WTC11 (cell line): ENCODE results near the gene CLIC1.

Experiments used
- ARID4B ChIP-seq: sonication (generic); formaldehyde crosslinking; IDR thresholded peaks from 2 replicates; pipeline ENCODE4 v1.8.0; 2023; ENCODE audit warnings: missing genetic modification reagents, mild to moderate bottlenecking, borderline replicate concordance
- ATF1 ChIP-seq: sonication (generic); formaldehyde crosslinking; IDR thresholded peaks from 2 replicates; pipeline ENCODE4 v1.8.1; 2023; ENCODE audit warnings: mild to moderate bottlenecking, moderate library complexity, missing genetic modification reagents
- CREB1 ChIP-seq: sonication (generic); formaldehyde crosslinking; IDR thresholded peaks from 2 replicates; pipeline ENCODE4 v1.8.0; 2023; ENCODE audit warnings: mild to moderate bottlenecking, missing genetic modification reagents
- CTCF ChIP-seq: fragments of 200-600 bp; IDR thresholded peaks from 2 replicates; pipeline ENCODE4 v1.8.0; 2022; ENCODE audit warnings: antibody characterized with exemption
- ETV6 ChIP-seq: sonication (generic); formaldehyde crosslinking; IDR thresholded peaks from 2 replicates; pipeline ENCODE4 v1.8.1; 2022; ENCODE audit warnings: mild to moderate bottlenecking, missing genetic modification reagents
- HMGXB4 ChIP-seq: sonication (generic); formaldehyde crosslinking; IDR thresholded peaks from 2 replicates; pipeline ENCODE4 v1.8.1; 2023; ENCODE audit warnings: mild to moderate bottlenecking, moderate library complexity, missing genetic modification reagents
- NFYB ChIP-seq: sonication (generic); formaldehyde crosslinking; conservative IDR thresholded peaks from 2 replicates; pipeline ENCODE4 v1.8.0; 2022; ENCODE audit warnings: low read depth, missing genetic modification reagents
- RELA ChIP-seq: sonication (generic); formaldehyde crosslinking; IDR thresholded peaks from 2 replicates; pipeline ENCODE4 v1.8.1; 2022; ENCODE audit warnings: missing genetic modification reagents, mild to moderate bottlenecking, borderline replicate concordance
- SP1 ChIP-seq: sonication (generic); formaldehyde crosslinking; conservative IDR thresholded peaks from 2 replicates; pipeline ENCODE4 v1.8.1; 2022; ENCODE audit warnings: missing genetic modification reagents
- TEAD4 ChIP-seq: sonication (generic); formaldehyde crosslinking; IDR thresholded peaks from 2 replicates; pipeline ENCODE4 v1.8.0; 2022; ENCODE audit warnings: mild to moderate bottlenecking, missing genetic modification reagents
- ZNF416 ChIP-seq: fragments of 250-450 bp; sonication (Bioruptor Pico); IDR thresholded peaks from 2 replicates; pipeline ENCODE4 v1.9.0; 2021; ENCODE audit warnings: mild to moderate bottlenecking, inconsistent platforms

- TF ChIP-seq ARID4B (CRISPR knock-in tag) (no peak), ZNF416 (CRISPR knock-in tag) (no peak), ATF1 (no peak), TEAD4 (CRISPR knock-in tag) (no peak), NFYB (no peak), CTCF (no peak), RELA (CRISPR knock-in tag) (no peak), CREB1 (no peak), SP1 (CRISPR knock-in tag) (no peak), ETV6 (CRISPR knock-in tag) (no peak), HMGXB4 (CRISPR knock-in tag) (no peak)
Observed at GRCh38 chr6:31691564-31692108, 44.7 kb downstream of the CLIC1 start.
